ENCODE data around the gene ITPR1.

DNA sequence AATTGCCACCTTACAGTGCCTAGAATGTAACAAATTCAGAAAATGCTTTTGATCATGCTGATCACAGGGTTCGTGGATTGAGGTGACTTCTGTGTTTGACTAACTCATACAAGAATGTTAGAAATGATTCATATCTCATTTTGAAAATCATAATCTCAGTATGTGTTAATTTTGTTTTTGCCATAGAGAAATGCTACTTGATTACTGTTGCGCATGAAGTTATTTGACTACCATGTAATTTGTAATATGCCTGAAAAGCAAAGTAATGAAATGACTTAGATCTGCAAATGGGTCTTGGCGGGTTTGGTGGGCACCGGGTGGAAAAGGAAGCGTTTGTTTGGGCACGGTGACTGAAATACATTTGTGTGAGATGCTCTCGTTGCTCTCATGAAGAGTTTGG, 312.5 kb downstream of the ITPR1 start:
- TF ChIP-seq, protein P1, sequence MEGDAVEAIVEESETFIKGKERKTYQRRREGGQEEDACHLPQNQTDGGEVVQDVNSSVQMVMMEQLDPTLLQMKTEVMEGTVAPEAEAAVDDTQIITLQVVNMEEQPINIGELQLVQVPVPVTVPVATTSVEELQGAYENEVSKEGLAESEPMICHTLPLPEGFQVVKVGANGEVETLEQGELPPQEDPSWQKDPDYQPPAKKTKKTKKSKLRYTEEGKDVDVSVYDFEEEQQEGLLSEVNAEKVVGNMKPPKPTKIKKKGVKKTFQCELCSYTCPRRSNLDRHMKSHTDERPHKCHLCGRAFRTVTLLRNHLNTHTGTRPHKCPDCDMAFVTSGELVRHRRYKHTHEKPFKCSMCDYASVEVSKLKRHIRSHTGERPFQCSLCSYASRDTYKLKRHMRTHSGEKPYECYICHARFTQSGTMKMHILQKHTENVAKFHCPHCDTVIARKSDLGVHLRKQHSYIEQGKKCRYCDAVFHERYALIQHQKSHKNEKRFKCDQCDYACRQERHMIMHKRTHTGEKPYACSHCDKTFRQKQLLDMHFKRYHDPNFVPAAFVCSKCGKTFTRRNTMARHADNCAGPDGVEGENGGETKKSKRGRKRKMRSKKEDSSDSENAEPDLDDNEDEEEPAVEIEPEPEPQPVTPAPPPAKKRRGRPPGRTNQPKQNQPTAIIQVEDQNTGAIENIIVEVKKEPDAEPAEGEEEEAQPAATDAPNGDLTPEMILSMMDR (conservative IDR thresholded peaks at IDR 0.05; ENCODE audit: low read depth, low read length): no peak
- TF ChIP-seq, protein P2, sequence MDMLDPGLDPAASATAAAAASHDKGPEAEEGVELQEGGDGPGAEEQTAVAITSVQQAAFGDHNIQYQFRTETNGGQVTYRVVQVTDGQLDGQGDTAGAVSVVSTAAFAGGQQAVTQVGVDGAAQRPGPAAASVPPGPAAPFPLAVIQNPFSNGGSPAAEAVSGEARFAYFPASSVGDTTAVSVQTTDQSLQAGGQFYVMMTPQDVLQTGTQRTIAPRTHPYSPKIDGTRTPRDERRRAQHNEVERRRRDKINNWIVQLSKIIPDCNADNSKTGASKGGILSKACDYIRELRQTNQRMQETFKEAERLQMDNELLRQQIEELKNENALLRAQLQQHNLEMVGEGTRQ (IDR thresholded peaks at IDR 0.05; ENCODE audit: low read depth, low read length): no peak
- TF ChIP-seq POLR2A (IDR thresholded peaks at IDR 0.05; ENCODE audit: low read depth, low read length) (no peak), FOS (IDR thresholded peaks at IDR 0.05; ENCODE audit: low read depth, low read length) (no peak), CEBPB (IDR thresholded peaks at IDR 0.05; ENCODE audit: low read depth, low read length) (no peak), CHD1 (IDR thresholded peaks at IDR 0.05; ENCODE audit: low read depth, low read length) (no peak), RFX5 (IDR thresholded peaks at IDR 0.05; ENCODE audit: low read depth, low read length) (no peak), SMC3 (IDR thresholded peaks at IDR 0.05; ENCODE audit: low read depth, low read length) (no peak), RAD21 (IDR thresholded peaks at IDR 0.05; ENCODE audit: low read length) (no peak), RCOR1 (IDR thresholded peaks at IDR 0.05; ENCODE audit: insufficient replicate concordance, low read length) (no peak)
- TF ChIP-seq, protein P3, sequence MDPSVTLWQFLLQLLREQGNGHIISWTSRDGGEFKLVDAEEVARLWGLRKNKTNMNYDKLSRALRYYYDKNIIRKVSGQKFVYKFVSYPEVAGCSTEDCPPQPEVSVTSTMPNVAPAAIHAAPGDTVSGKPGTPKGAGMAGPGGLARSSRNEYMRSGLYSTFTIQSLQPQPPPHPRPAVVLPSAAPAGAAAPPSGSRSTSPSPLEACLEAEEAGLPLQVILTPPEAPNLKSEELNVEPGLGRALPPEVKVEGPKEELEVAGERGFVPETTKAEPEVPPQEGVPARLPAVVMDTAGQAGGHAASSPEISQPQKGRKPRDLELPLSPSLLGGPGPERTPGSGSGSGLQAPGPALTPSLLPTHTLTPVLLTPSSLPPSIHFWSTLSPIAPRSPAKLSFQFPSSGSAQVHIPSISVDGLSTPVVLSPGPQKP (IDR thresholded peaks at IDR 0.05; ENCODE audit: borderline replicate concordance, low read depth, low read length): no peak
